NAMALWA (cell line): ENCODE results near the gene CACNA1H.
"Not testable (repeated sequence)": the region's sequence is repeated elsewhere in the genome, so short reads cannot be mapped to it uniquely, and the experiment has no call there.

Experiments
- DNase-seq: peaks from one replicate; pipeline ENCODE4 v3.0.0-alpha.2; 2015; ENCODE audit warnings: low spot score

Gene CACNA1H

GRCh38 chr16:1228227-1228626 is 75.3 kb downstream of the CACNA1H start:
- not testable (repeated sequence) for DNase-seq

DNA sequence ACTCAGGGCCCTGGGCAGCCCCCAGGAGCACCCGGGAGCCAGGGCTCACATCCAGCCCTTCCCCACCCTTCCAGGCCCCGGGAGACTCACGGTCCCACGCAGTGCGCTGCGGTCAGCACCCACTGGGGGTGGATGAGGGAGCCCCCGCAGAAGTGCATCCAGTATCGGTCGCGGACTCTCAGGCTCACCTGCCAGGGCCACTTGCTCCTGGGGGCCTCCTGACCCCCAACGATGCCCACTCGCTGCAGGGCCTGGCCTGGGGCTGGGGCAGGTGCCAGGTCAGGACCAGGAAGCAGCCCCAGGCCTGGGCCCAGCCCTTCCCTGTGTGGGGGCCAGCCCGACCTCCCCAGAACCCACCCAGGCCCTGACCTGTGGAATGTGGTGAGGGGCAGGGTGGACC is 76.6 kb downstream of the CACNA1H start:
- DNase-seq, result not testable (repeated sequence)

DNA sequence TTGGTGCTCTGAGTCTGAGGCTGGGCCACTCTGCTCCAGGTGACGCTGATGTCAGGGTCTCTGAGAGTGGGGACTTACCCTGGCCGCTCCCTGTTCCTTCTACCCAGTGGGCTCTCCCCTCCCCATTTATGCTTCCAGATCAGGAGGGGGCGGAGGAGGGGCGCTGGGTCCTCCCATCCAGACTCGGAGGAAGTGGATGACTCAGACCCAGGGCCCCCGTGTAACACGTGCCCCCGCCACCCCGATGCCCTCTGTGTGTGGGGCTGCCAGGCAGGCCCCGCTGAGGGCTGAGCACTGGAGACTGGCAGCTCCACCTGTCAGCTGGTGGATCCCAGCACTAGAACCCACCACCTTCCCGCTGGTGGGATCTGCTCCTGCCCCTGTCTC is 77.2 kb downstream of the CACNA1H start, which contains the start of gene TPSB2:
Gene TPSB2 (minus strand): TSS at position 101 of the 387 bp plus-strand sequence. CDS start 233 bp downstream, outside the sequence.
- not testable (repeated sequence) for DNase-seq

- not testable (repeated sequence) for DNase-seq
Measured at GRCh38 chr16:1230471-1231212, 77.7 kb downstream of the CACNA1H start.

- DNase-seq, result not testable (repeated sequence)
Measured at GRCh38 chr16:1231301-1231700, 78.4 kb downstream of the CACNA1H start.

- not testable (repeated sequence) for DNase-seq
Measured at GRCh38 chr16:1232049-1232748, 79.3 kb downstream of the CACNA1H start.

- not testable (repeated sequence) for DNase-seq
Measured at GRCh38 chr16:1236659-1237058, 83.8 kb downstream of the CACNA1H start.

- no peak for DNase-seq
Measured at GRCh38 chr16:1237990-1238389, 85.1 kb downstream of the CACNA1H start.

GRCh38 chr16:1238909-1239308 is 86.0 kb downstream of the CACNA1H start:
- not testable (repeated sequence) for DNase-seq

- not testable (repeated sequence) for DNase-seq
Measured at GRCh38 chr16:1239575-1239974, 86.7 kb downstream of the CACNA1H start.

GRCh38 chr16:1240436-1240835 is 87.5 kb downstream of the CACNA1H start, which contains the start of gene TPSAB1:
TSS of gene TPSAB1 (plus strand) at chr16:1240705. CDS start at chr16:1240939, 234 bp downstream.
- DNase-seq, result not testable (repeated sequence)

GRCh38 chr16:1241081-1241480 is 88.2 kb downstream of the CACNA1H start:
- not testable (repeated sequence) for DNase-seq

DNA sequence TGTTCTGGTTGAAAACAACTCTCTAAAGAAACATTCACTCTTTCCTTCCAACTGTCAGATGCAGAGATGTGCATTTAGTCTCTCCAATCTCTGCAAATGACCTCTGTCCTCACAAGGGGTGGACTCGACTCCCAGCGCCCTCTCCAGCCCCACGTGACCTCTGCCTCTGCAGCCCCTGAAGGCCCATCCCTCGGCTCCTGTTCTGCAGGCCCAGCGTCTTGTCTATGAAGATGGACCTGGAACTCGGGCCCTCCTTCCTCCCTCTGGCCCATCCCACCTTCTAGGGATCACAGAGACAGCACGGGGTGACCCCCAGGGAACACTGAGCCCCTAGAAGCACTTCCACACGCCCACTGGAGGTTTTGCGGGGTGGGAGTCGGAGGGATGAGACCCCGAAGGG is 90.5 kb downstream of the CACNA1H start:
- DNase-seq, result not testable (repeated sequence)

DNA sequence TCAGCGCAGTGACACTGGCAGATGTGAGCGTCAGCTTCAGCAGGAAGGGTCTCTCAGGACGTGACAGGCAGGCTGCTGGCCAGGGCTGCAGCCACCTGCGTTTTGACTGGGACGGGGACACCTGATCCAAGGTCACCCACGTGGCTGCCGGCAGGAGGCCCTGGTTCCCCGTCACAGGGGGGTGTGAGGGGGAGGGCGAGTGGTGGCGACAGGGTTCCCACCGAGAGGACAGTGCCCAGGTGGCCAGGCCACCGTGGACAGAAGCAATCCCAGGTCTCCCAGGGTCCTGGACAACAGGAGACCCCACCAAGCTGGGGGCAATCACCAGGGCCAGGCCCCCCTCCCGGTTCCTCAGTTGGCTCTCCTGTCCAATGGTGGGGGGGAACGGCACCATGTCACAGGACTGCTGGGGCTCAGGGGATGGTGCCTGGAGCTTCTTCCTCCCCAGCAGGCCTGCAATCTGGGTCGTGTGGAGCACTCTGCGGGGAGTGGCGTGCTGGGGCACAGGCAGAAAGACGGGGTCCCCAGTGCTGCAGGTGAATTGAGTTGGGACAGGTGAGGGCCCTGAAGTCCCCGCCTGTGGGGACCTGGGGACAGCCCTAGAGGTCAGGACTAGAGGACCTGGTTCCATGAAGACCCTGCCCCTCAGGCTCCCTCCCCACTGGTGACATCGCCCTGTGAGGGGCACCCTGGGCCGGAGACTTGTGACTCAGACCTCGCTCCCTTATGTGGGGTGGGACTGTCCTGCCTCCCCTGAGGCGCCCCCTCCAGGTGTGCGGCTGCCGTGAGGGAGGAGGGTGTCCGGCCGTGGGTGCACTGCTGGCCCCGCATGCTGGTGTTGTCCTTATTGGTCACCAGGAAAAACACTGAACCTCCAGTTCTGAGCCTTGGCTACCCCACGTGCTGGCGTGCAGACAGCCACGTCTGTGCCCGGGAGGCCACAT is 91.3 kb downstream of the CACNA1H start:
- not testable (repeated sequence) for DNase-seq

DNA sequence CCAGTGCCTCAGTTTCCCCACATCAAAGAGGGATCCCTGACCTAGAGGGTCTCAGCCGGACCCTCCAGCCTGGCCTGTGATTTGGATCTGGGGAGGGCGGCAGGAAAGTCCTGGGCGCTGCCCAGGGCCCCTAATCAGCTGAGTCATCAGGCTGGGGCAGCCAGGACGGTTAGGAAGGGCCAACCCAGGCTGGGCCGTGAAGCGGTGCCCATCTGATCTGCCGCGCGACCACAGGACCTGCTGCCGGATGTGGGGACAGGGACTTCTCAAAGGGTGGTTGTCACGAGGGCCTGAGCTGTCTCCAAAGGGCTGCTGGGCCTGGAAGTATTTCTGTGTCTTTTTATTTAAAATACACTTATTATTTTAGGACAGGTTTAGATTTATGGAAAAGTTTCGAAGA is 92.0 kb downstream of the CACNA1H start:
- DNase-seq, result no peak

GRCh38 chr16:1245452-1246020 is 92.6 kb downstream of the CACNA1H start:
- no peak for DNase-seq

DNA sequence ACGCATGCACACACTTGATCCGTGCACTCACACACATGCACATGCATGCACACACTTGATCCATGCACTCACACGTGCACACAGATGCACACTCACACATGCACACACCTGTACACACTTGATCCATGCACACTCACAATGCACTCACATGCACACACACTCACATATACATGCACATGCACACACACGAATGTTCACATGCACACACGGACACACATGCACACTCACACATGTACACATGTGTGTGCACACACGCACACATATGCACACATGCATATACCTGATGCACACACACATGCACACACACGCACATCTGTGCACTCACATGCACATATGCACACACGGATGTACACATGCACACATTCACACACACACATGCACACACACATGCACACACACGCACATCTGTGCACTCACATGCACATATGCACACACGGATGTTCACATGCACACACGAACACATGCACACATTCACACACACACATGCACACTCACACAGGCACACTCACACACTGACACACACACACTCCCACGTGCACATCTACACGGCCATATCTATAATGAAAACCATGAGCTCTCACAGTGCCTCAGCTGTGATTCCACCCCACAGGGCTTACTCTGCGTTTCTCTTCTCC is 95.1 kb downstream of the CACNA1H start:
- DNase-seq, result not testable (repeated sequence)

DNA sequence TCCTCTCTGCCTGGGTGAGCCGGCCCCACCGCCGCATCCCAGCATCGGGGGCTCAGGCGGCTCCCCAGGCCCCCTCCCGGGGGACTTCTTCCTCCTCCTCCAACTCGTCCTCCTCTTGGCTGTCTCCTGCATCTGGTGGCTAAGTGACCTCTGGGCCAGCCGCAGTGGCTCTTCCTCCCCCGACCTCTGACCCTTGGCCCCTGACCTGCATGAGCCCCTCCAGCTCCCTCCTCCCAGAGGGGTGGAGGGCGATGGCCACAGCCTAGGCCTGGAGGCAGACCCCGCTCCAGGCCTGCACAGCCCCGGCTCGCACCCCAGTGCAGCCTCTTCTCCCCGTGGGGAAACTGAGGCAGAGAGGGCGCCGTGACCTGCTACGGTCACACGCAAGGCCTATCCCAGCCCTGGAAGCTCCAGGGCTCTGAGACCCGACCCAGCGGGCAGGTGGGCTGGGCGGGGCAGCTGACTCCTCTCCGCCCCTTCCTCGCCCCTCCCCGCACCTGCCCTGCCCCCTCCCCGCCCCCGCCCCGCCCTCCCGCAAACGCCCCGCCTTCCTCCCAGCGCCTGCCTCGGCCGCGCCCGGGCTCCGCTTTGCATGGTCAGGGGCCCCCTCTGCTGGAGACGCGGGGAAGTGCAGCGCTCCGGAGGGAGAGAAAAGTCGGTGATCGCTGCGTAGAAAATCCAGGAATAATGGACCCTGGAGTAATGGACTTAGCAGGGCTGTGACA is 96.3 kb downstream of the CACNA1H start:
- not testable (repeated sequence) for DNase-seq

DNA sequence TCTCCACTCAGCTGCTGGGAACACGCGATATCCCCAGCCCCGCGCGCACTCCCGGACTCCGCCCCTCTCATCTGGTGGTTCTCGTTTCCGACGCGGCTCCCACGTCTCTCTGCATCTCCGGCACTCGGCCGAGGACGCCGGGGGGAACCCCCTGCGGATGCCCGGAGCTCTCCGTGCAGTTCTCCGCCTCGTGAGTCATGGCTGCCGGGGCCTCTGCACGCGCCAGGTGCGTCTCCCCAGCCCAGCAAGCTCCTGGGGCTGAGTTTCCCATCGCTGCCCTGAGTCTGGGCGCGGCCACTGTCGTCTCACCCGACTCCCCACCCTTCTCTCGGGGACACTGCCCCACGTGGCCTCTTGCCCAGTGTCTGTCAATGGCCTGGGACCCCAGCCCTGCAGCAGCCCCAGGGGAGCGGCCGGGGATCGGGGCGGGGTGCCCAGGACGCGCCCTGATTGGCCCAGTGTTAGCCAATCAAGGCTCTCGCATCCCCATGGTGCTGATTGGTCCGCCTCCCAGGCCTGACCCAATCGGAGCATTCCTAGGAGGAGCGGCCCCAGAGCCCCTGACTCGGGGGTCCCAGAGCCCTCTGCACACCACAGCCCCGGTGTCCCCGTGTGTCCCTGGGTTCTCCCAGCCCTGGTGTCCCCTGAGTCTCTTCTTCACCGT is 100.9 kb downstream of the CACNA1H start:
- not testable (repeated sequence) for DNase-seq

DNA sequence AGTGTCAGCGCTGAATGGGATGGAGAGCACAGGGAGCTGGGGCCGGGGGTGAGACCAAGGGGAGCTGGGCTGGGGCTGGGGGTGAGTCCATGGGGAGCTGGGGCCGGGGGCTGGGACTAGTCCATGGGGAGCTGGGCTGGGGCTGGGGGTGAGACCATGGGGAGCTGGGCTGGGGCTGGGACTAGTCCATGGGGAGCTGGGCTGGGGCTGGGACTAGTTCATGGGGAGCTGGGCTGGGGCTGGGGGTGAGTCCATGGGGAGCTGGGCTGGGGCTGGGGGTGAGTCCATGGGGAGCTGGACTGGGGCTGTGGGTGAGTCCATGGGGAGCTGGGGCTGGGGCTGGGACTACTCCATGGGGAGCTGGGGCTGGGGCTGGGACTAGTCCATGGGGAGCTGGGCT is 101.9 kb downstream of the CACNA1H start:
- not testable (repeated sequence) for DNase-seq
